Stimulated activated CD8-positive, alpha-beta memory T cell treated with anti-CD3 and anti-CD28 coated beads, Interleukin-12 subunit alpha, Interleukin-12 subunit beta, amount 100 ng/mL, for 24 hours (primary cell): Measurements from ENCODE around the gene COL27A1.

ENCODE experiments used
- DNase-seq: peaks from one replicate; pipeline ENCODE4 v3.0.0-alpha.2; 2020; ENCODE audit errors: extremely low read depth

COL27A1 gene

GRCh38 chr9:114286146-114286679 lies 130.9 kb downstream of the COL27A1 start:
- no peak for DNase-seq

DNA sequence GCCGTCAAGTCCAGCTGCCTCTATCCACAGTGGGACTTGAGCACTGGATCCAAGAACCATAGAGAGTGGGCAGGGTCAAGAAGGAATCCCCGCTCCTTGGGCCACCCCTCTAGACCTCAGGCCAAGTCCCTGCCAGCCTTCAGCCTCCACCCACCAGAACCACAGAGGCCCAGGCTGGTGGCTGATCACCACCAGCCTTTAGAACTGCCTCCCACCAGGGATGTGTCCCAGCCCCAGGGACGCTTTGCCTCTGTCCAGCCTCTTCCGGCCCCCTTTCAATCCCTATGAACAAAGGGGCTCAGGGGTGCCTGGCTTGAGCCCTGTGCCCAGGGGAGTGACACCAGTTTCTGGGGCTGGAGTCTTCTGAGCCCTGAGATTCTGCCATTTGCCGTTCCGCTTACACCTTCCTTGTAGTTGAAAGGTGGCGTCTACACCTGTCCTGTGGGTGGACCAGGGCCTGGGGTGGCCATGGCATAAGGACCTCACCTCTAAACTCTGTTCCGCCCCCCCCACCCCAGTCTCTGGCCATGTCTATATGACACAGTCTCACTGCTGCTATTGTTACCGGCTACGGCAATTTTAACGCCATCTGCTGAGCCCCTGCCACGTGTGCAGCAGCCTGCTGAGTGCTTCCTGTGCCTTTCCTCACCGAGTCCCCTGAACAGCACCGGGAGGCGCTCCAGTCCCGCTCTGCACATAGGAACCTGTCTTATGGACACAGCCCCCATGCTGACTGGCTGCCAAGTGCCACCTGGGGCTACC lies 131.8 kb downstream of the COL27A1 start:
- no peak for DNase-seq

DNA sequence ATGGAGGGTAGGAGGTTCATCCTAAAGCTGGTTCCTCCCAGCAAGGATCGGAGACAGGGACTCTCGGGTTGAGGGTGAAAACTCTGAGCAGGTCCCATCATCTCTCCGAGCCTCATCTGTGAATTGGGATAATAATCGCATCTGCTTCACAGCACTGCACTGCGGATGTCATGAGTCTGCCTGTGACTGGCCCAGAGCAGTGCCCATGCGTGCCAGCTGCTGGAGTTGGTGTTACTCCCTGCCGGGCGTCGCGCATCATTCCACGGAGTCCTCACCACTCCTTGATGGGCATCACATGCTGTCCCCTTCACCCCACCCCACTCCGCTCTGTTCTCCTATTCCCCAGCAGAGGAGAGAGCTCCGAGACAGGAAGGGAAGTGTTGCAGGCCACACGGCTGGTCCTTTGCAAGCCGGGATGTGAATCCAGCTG lies 132.4 kb downstream of the COL27A1 start:
- no peak for DNase-seq

GRCh38 chr9:114288193-114289091 lies 133.1 kb downstream of the COL27A1 start:
- DNase-seq: no peak

- no peak for DNase-seq
Measured at GRCh38 chr9:114289106-114289505, 133.8 kb downstream of the COL27A1 start.

DNA sequence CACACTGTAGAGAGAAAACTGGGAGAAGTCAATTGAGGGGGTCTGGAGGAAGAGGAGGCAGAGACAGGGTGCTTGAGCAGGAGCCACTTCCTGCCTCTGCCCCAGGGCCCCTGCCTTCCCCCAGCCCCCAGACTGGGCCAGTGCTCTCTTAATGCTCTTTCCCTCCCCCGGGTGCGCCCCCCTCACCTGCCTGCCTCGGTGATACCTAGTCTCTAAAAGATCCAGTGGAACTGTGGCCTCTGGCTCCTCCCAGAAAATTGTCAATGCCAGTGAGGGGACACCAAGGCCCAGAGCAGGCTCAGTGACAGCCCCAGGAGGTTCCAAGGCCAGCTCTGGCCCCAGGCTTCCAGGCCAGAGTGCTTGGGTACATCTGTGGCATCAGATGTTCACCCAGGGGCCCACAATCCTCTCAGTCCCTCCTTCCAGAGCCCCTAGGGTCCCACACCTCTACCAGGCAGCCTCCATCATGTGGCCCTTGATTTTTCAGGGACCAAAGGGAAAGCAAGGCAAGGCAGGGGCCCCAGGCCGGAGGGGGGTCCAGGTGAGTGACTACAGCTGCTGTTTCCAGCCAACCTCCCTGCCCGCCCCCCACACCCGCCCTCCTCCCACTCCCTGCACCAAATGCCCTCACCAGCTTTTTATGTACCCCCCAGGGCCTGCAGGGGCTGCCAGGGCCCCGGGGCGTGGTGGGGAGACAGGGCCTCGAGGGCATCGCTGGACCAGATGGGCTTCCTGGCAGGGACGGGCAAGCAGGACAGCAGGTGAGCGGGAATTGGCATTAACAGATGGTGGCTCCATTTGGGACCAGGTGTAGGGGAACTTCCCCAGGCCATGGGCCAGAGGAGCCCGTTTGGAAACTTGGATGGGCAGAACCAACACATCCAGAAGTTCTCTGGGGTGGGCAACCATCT lies 134.5 kb downstream of the COL27A1 start:
- no peak for DNase-seq

DNA sequence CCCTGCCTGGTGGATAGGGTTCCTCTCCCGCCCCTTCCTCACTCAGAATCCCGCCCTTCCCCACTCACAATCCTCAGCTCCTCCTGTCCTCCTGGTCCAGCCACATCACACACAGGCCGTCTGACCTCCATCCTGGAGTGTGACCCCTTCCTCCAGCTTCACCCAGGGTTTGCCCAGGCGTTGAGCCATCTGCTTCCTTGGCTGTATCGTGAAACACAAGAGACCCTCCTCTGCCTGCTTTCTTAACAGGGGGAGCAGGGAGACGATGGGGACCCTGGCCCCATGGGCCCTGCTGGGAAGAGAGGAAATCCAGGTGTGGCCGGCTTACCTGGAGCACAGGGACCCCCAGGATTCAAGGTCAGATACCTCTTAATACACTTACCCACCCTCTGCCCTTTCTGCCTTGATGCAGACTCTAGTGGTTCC lies 135.2 kb downstream of the COL27A1 start:
- no peak for DNase-seq

DNA sequence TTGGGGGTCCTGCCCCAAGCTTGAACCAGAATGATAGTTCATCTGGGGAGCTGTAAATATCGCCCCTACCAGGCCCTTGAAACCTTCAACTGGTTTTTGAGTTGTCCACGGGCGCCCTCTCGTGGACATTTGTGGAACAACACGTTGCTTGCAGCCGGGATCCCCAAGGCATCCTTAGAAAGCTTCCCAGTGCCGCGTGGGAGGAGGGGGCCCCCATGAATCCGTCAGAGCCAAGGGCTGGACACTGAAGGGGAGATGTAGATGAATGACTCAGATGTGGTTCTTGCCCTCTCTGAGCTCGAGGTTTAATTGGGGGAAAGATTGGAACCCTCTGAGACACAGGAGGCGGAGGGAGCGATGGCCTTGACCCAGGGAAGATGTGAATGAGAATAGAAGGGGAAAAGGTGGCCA lies 135.7 kb downstream of the COL27A1 start:
- DNase-seq: peak; percentile 19

DNA sequence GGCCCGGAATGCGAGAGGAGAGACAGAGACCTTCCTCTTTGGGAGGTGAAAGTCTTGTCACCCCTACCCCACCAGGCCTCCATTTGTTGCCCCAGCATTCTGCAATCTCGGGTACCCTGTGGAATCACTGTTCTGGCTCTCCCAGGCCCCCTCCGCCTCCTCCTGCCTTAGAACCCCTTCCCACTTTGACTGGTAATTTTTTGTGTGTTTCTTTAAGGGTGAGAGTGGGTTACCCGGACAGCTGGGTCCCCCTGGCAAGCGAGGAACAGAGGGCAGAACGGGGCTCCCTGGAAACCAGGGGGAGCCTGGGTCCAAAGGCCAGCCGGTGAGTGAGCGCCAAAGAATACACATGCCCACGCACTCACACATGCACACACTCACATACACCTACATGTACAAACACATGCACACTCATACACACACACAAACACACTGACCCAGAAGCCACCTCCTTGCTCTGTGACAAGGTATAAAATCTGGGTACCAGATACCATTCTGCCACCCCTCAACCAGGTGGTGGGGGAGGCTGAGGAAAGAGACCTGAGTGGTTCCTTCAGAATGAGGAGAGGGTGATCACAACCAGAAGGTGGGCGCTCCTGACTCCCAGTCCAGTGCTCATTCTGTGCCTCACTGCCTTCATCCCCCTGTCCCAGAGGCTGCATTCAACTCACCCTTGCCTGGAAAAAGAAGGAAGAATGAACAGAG lies 136.7 kb downstream of the COL27A1 start:
- DNase-seq: no peak

DNA sequence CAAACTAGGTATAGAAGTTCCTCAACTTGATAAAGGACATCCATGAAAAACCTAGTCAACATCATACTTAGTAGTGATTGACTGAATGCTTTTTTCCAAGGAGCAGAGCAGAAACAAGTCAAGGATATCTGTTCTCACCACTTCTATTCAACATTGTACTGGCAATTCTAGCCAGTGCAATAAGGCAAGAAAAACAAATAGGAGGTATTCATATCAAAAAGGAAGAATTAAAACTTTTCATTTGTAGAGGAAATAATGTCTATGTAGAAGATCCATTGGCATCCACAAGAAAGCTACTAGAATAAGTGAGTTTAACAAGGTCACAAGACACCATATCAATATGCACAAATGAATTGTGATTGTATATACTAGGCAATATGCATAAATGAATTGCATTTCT lies 139.3 kb downstream of the COL27A1 start:
- no peak for DNase-seq

GRCh38 chr9:114296338-114296737 lies 141.0 kb downstream of the COL27A1 start:
- DNase-seq: no peak

- no peak for DNase-seq
Measured at GRCh38 chr9:114299286-114300152, 144.2 kb downstream of the COL27A1 start.

DNA sequence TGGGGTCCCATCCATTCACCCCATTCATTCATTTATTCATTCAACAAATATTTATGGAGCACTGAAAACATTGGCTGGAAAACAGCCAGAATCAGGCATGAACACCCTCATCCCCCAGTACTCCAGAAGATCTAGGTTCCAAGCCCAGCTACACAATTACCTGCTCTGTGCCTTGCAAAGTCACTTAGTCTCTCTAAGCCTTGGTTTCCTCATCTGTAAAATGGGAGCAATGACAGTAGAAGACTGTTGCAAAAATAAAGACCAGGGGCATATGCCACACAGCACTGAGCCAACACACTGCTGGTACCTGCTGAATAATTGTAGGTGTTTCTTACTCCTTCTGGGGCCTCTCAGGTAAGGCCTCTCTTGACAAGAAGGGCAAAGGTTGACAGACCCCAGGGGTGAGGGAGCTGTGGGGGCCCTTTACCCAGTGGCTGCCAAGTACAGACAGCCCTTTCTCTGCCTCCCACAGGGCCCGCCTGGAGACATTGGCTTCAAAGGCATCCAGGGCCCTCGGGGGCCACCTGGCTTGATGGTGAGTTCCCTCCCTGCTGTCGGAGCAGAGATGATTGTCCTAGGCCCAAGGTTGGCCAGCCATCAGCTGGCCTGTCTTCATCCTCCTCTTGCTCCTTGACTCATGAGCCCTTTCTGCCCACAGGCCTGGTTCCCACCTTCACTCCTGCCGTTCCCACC lies 145.0 kb downstream of the COL27A1 start:
- no peak for DNase-seq

- DNase-seq: no peak
Measured at GRCh38 chr9:114300846-114301797, 145.8 kb downstream of the COL27A1 start.

DNA sequence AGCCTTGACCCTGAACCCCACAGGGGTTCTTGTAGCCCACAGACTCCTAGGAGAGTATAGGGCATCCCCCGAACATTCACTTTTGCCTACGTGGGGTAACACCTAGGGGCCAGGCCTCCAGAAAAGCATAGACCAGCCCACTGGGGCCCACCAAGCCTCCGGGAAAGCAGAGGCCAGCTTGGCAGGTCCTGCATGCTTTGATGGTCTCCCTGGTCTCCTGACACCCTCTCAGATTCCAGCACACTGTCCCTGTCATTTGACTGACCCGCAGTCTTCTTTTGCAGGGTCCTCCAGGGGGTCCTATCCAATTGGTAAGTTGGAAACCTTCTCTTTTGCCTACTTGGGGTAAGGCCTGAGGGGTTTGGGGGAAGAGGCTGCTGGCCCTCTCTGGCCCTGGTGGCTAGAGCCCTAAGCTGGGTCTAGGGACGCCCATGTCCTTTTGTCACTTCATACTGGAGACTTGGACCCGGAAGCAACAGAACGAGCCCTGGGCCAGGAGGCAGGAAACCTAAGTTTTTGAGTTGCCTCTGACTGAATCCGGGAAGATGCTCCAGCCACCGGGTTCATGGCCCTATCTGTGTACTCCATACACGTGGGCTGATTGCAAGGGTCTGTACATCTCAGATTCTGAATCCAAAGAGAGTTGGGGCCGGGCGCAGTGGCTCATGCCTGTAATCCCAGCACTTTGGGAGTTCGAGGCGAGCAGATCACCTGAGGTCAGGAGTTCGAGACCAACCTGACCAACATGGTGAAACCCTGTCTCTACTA lies 146.6 kb downstream of the COL27A1 start:
- no peak for DNase-seq

DNA sequence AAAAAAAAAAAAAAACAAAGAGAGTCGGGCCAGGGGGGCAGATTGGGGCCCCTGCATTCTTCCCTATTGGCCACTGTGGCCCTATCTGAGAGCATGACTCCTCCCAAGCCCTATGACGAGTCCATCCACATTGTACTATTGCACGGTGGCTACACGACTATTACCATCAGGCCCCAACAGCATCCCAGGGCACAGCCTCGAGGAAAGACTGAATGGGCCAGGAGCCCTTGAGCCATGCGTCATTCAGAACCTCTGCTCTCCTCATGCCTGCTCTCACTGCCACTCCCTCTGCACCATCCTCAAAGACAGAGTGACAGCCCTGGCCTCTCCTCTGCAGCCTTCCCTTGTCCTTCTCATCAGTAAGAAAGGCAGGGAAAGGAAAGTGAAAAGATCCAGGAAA lies 147.4 kb downstream of the COL27A1 start:
- no peak for DNase-seq

GRCh38 chr9:114303571-114303970 lies 148.2 kb downstream of the COL27A1 start:
- no peak for DNase-seq
